ENCODE results near the gene HYCC2. TPM values are rescaled to one million over a fixed set of nuclear protein-coding genes. Genes with fewer than 3 reads are reported as not detected.

The HYCC2 gene
- total and polyA plus RNA-seq, 8 donors = 2.4 to 51.6 (median 6.8) TPM

DNA sequence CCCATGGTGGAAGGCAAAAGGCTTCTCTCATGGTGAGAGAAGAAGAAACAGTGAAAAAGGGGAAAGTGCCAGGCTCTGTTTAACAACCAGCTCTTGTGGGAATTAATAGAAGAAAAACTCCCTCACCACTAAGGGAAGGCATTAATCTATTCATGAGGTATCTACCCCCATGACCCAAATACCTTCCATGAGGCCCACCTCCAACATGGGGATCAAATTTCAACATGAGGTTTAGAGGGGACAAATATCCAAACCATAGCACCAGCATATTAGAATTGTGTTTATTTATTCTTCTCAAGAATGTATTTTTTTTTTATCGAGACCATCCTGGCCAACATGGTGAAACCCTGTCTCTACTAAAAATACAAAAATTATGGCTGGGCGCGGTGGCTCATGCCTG lies 39.6 kb upstream of the HYCC2 start:
- TF ChIP-seq POLR2AphosphoS5 (IDR thresholded peaks at IDR 0.05) = no peak
- TF ChIP-seq, protein P1, sequence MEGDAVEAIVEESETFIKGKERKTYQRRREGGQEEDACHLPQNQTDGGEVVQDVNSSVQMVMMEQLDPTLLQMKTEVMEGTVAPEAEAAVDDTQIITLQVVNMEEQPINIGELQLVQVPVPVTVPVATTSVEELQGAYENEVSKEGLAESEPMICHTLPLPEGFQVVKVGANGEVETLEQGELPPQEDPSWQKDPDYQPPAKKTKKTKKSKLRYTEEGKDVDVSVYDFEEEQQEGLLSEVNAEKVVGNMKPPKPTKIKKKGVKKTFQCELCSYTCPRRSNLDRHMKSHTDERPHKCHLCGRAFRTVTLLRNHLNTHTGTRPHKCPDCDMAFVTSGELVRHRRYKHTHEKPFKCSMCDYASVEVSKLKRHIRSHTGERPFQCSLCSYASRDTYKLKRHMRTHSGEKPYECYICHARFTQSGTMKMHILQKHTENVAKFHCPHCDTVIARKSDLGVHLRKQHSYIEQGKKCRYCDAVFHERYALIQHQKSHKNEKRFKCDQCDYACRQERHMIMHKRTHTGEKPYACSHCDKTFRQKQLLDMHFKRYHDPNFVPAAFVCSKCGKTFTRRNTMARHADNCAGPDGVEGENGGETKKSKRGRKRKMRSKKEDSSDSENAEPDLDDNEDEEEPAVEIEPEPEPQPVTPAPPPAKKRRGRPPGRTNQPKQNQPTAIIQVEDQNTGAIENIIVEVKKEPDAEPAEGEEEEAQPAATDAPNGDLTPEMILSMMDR (IDR thresholded peaks at IDR 0.05) = no peak
- TF ChIP-seq EP300 (IDR thresholded peaks at IDR 0.05) = no peak
- no peak for TF ChIP-seq POLR2A (IDR thresholded peaks at IDR 0.05)
- Histone ChIP-seq H3K36me3 (no peaks in the 10 kb centered on the region), H3K4me3 (no peak overlapping the region), H3K4me1 (peaks cover 6 to 27% (median 17%) of the 10 kb centered on the region in 4 donors), H3K9me3 (no peaks in the 10 kb centered on the region), H3K27ac (no peak overlapping the region), H3K27me3 (no peaks in the 10 kb centered on the region)
- no peak for DNase-seq
- WGBS, 5 donors = 94 to 99% (median 95%) methylated on average over 3 of the region's 3 CpGs
- intact Hi-C loops (cut with DNase I; ENCODE audit: low total_unique reads) = no loop called here

DNA sequence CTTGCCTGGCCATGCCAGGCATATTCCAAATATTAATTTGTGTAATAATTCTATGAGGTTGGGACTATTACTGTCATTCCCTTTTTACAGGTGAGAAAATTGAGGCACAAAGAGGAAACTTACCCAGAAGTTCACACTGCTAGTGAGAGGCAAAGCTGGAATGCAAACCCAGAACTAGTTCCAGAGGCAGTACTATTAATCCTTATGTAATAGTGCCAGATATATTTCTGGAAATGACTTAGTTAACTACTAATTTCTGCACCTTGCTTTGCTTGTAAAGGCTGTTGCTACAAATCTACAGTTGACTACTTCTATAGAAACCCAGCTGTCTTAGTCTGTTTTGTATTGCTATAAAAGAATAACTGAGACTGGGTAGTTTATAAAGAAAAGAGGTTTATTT lies 39.1 kb upstream of the HYCC2 start:
- TF ChIP-seq POLR2AphosphoS5 (IDR thresholded peaks at IDR 0.05) (no peak), EP300 (IDR thresholded peaks at IDR 0.05) (no peak), POLR2A (IDR thresholded peaks at IDR 0.05) (no peak)
- TF ChIP-seq, protein P1 (IDR thresholded peaks at IDR 0.05) = no peak
- peaks cover 4 to 25% (median 16%) of the 10 kb centered on the region in 4 donors for H3K4me1 ChIP-seq
- intact Hi-C loops (cut with DNase I; ENCODE audit: low total_unique reads) = no loop called here
- no peaks in the 10 kb centered on the region for H3K36me3 ChIP-seq
- H3K9me3 ChIP-seq = no peaks in the 10 kb centered on the region
- no peaks in the 10 kb centered on the region for H3K27me3 ChIP-seq
- DNase-seq = no peak
- H3K4me3 ChIP-seq = no peak overlapping the region
- H3K27ac ChIP-seq = no peak overlapping the region

DNA sequence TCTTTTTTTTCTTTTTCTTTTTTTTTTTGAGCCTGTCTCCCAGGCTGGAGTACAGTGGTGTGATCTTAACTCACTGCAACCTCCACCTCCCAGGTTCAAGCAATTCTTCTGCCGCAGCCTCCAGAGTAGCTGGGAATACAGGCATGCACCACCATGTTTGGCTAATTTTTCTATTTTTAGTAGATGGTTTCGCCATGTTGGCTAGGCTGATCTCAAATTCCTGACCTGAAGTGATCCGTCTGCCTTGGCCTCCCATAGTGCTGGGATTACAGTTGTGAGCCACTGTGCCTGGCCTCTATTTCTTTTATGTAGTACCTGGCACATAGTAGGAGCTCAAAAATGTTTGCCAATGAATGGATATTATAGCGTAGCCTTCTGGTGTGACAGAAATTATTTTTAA lies 37.7 kb upstream of the HYCC2 start:
- H3K27me3 ChIP-seq = no peaks in the 10 kb centered on the region
- no peak for TF ChIP-seq POLR2AphosphoS5 (IDR thresholded peaks at IDR 0.05)
- TF ChIP-seq, protein P1 (IDR thresholded peaks at IDR 0.05) = no peak
- TF ChIP-seq POLR2A (IDR thresholded peaks at IDR 0.05) = no peak
- TF ChIP-seq EP300 (IDR thresholded peaks at IDR 0.05) = no peak
- peaks cover 0 to 11% (median 4%) of the 10 kb centered on the region in 4 donors for H3K4me1 ChIP-seq
- intact Hi-C loops (cut with DNase I; ENCODE audit: low total_unique reads) = no loop called here
- no peaks in the 10 kb centered on the region for H3K36me3 ChIP-seq
- H3K27ac ChIP-seq = no peak overlapping the region
- DNase-seq = no peak
- no peaks in the 10 kb centered on the region for H3K9me3 ChIP-seq
- WGBS, 5 donors = 92 to 97% (median 96%) methylated on average over 4 of the region's 4 CpGs
- H3K4me3 ChIP-seq = no peak overlapping the region

DNA sequence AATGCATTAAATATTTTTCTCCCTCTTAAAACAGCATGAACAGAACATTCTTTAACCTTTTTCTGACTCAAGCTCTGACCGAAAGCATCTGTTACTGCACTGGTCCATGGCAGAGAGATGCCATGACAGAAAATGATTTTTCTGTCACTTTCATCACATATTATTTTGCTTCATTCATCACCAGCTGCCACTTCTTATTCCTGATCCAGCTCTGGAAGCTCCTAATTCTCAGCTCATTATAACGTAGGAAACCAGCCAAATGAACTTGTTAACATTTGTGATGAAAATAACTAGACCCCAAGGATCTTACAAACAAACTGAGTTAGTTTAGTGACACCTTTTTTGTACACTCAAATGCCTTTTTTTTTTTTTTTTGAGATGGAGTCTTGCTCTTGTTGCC lies 36.9 kb upstream of the HYCC2 start:
- intact Hi-C loops (cut with DNase I; ENCODE audit: low total_unique reads) = no loop called here
- H3K9me3 ChIP-seq = no peaks in the 10 kb centered on the region
- no peaks in the 10 kb centered on the region for H3K36me3 ChIP-seq
- WGBS, 5 donors = 85 to 97% (median 94%) methylated on average over 2 of the region's 2 CpGs
- TF ChIP-seq EP300 (IDR thresholded peaks at IDR 0.05) (no peak), POLR2A (IDR thresholded peaks at IDR 0.05) (no peak), POLR2AphosphoS5 (IDR thresholded peaks at IDR 0.05) (no peak)
- TF ChIP-seq, protein P1 (IDR thresholded peaks at IDR 0.05) = no peak
- H3K27ac ChIP-seq = no peak overlapping the region
- H3K27me3 ChIP-seq = no peaks in the 10 kb centered on the region
- no peak for DNase-seq
- H3K4me1 ChIP-seq = peaks cover 0 to 6% (median 3%) of the 10 kb centered on the region in 4 donors
- no peak overlapping the region for H3K4me3 ChIP-seq
